Umbilical cord (tissue), 2 donors: ENCODE measurements around the gene PHLDB2. TPM values are rescaled to one million over a fixed set of nuclear protein-coding genes. Genes with fewer than 3 reads are reported as not detected.
A peak's percentile ranks its signal among the peaks of the same experiment; 100 is the strongest.

Experiments
- DNase-seq: peaks from one replicate; pipeline ENCODE4 v3.0.0-alpha.2; 2015; ENCODE audit warnings: low spot score
- total RNA-seq: library from RNA; depleted of rRNA; stranded (reverse); fragments of >200 nt; gene quantifications from one replicate; pipeline ENCODE4 v1.2.3, GENCODE V29; 2014; ENCODE audit warnings: low replicate concordance; ENCODE audit not compliant: insufficient read depth

PHLDB2 gene
- total RNA-seq, 1 donor from 2014 or later = 214 TPM

- DNase-seq = no peak
Measured at GRCh38 chr3:111882194-111882593, 23.1 kb downstream of the PHLDB2 start.

DNA sequence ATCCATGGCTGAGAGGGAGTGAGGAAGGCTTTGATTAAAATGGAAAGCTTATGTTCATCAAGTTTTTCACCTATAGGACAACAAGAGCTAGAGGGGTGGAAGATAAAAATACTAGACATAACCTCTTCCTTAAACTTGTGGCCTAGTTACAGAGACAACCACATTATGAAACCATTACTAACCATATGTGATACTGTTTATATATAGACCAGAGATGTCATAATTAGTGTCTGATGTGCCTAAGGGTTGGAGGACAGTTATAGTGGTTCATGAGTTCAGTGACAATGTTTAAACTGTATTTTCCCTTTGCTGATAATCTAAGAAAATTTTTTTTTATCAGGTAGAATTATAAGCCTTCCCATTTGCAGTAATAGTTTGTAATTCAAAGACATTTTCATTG lies 23.7 kb downstream of the PHLDB2 start:
- DNase-seq = no peak

- no peak for DNase-seq
Measured at GRCh38 chr3:111884411-111885018, 25.4 kb downstream of the PHLDB2 start.

DNA sequence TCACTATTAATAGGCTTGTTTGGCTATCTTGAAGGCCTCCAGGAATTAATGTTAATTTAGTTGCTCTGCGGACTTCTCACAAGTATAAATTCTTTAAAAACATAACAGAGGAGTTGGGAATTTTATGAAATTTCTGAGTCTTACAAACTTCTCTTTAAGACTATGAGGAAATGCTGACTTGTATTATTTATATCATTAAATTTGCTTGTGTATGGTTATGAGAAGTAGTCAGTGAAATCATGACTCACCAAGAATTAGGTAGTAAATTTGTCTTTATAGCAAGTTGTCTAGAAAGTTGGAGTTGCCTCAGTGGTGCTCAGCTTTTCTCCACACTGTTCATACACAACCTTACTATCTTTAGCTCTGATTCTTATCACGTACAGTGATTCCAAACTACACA lies 26.5 kb downstream of the PHLDB2 start:
- DNase-seq = no peak

DNA sequence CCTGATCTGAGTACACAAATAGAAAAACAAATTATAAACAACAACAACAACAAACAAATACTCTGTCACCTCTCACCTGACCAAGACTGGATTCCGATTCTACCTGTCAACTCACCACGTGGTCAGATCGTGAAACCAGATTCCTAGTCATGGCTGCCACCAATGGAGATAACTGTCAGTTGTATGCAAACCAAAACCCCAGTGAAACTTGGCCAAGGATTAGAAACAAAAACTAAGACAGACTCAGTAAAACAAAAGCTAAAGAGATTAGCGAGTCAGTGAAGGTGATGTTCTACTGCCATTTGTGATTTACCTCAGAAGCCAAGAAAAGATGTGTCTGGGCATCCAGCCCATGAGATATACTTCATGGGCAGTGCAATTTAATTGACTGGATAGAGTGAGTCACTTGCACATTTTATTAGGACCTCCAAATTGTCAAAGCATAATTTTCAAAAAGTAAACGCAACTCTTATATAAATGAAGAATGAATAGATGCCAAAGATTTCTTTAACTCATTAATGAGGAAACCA lies 31.1 kb downstream of the PHLDB2 start:
- no peak for DNase-seq

DNA sequence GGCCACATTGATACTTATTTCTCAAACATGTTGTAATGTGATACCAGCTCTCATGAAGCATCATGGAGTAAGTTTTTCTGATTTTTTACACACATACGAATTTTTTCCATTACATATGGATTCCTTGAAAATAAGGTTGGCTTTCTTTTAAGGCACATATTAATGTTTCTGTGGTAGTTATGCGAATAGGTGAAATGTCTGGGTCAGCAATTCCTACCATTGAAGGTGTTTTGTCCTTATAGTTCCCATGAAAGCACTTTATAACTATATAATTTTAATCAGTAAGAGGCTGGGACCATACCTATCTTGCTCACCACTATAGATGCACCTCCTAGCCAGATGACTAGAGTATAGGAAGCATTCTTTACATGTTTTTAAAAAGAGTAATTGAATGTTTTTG lies 33.0 kb downstream of the PHLDB2 start:
- no peak for DNase-seq

- DNase-seq = peak; percentile 21
Measured at GRCh38 chr3:111895071-111895470, 36.0 kb downstream of the PHLDB2 start.

DNA sequence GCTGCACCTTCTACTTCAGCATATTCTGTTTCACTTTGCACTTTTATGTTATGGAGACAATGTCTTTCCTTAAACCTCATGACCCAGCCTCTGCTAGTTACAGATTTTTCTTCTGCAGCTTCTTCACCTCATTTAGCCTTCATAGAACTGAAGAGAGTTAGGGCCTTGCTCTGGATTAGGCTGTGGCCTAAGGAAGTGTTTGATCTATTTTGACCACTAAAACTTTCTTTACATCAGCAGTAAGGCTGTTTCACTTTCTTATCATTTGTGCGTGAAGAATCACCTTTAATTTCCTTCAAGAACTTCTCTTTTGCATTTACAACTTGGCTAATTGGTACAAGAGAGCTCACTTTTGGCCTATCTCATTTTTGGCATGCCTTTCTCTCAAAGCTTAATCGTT lies 40.9 kb downstream of the PHLDB2 start:
- DNase-seq = no peak

DNA sequence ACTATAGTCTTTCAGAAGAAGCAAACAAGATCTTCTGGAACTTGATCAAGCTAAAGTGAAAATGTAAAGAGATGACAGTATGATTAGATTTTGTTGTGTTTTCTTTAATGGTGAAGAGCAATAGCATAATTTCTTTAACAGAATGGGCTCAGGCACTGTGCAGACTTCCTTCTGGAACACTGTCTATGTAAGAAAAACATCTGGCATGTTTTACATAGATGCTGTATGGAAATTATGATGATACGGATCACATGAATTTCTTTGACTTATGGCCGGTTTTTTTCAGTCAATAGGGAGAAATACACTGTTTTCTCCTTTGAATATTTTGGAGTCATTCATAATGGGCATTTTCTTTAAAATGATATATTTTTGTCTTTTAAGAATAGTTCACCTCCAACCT lies 42.6 kb downstream of the PHLDB2 start:
- peak; percentile 33 for DNase-seq

DNA sequence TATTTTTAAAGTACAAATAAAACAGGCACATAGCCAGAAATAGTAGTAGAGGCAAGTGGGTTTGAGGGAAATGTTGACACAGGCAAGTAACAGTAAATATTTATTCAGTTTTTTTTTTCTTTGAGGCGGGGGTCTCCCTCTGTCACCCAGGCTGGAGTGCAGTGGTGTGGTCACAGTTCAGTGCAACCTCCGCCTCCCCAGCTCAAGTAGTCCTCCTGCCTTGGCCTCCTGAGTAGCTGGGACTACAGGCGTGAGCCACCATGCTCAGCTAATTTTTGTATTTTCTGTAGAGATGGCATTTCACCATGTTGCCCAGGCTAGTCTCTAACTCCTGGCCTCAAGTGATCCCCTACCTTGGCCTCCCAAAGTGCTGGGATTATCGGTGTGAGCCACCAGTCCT lies 43.5 kb downstream of the PHLDB2 start:
- no peak for DNase-seq

- peak; percentile 29 for DNase-seq
Measured at GRCh38 chr3:111903067-111903511, 44.0 kb downstream of the PHLDB2 start.

DNA sequence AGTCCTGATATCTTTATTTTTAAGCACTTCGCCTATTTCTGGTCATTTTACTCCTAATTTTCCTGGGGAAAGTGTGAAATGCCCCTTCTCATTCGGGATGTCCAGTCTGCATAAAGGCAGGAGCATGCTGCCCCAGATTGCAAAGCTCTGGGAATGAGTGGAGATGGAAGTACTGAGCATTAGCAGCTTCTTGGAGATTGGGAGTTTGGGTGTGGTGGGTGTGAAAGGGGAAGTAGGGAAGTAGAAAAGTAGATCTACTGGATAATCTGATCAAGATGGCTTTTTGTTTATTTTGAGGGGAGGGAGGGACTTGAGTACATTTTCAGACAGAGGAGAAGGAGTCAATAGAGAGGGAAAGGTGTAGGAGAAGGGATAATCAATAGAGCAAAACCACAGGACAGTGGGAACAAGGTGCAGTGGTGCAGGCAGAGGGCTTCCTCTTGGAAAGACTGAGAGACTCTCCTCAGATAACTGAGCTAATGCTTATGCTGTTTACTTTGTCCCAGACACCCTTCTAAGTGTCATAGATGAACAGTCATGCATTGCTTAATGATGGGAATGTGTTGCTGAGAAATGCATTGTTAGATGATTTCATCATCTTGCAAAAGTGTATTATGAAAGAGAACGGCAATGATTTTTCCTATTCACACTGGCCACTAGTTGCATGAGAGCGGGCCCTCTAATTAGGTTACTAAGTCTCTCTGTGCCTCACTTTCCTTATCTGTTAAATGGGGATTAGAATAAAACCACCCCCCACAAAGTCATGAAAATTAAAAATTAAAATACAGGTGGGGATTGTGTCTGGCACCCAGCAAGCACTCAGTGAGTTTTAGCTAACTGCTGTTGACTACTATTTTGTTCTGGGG lies 45.5 kb downstream of the PHLDB2 start:
- DNase-seq = no peak

DNA sequence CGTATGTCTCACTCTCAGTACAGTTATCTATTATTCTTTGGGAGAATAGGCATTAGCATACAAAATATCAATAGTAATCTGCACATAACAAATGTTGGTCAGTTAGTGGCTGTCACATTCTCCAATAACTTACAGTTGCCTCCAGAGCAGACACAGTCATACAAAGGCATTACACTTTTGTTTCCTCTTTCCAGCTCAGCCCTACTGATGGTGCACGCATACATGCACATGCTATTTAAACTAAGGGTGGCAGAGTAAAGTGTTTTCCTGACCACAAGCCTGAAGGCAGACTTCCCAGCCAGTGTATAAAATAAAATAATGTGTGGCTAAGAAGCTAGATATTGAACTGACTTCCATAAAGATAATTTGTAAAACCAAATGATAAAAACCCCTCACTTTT lies 47.6 kb downstream of the PHLDB2 start:
- DNase-seq = no peak

DNA sequence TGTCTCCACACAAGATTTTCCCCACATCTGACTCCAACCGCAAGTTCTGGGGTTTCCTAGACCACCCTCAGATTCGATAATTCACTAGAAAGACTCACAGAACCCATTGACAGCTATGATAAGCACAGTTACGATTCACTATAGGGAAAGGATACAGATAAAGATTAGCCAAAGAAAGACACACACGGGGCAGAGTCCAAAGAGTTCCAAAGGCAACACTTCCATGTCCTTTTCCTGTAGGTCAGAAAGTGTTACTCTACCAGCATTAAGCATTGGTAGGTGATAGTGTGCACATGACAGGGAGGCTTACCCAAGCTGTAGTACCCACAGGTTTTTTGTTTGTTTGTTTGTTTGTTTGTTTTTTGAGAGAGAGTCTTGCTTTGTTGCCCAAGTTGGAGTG lies 48.1 kb downstream of the PHLDB2 start:
- no peak for DNase-seq

DNA sequence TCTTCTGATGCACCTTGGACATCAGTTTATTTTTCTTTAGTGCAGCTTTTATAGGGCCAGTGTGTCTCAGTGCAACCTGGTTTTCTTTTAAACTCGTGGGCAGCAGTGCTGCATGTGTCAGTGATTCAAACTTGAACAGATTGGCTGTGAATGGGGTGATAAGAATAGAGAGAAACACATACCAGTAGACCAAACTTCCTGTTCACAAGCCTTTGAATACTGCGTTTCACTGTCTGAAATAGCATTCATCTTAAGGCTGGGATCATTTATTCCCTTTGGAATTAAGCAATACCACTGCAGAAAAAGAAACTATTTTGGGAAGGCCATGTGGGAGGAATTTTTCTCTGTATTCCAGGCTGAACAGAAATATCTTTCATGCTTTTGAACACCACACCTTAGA lies 51.7 kb downstream of the PHLDB2 start:
- peak; percentile 68 for DNase-seq

DNA sequence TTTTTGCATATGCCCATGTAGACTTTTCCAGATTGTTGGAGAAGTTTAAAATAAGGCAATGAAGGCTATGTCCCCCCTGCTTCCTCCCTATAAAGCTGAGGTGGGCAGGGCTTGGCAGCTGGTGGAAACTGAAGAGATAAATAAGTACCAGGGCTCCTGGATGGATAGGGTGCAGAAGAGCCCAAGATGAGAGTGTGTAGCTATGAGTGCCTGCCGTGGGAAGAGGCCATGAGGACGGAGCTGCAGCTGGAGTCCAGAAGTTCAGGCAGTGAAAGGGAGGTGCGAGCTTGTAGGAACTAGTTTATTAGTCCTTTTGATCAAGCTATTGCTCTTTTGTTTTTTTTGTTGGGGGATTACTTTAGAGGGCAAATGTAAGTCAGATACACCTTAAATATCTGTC lies 52.4 kb downstream of the PHLDB2 start:
- no peak for DNase-seq

- no peak for DNase-seq
Measured at GRCh38 chr3:111913163-111913763, 54.2 kb downstream of the PHLDB2 start.

GRCh38 chr3:111915905-111916304 lies 56.8 kb downstream of the PHLDB2 start:
- no peak for DNase-seq

DNA sequence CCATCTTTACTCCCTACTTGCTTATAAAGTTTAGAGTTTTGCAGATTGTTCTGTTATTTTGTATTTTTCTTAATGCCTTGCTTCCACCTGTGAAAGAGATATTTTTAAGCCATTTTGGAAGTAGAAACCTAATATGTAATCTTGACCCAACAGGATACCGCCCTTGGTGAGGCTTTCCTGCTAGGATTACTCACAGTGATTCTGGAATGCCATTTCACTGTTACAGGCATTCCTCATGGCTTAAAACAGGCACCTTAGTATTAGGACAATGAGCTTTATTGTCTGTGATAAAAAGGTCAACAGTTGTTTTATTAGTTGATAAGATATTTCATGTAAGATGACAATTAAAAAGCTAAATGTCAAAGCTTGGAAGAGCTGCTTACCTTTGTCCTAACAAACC lies 58.2 kb downstream of the PHLDB2 start:
- DNase-seq = no peak

- DNase-seq = no peak
Measured at GRCh38 chr3:111919370-111920065, 60.5 kb downstream of the PHLDB2 start.

DNA sequence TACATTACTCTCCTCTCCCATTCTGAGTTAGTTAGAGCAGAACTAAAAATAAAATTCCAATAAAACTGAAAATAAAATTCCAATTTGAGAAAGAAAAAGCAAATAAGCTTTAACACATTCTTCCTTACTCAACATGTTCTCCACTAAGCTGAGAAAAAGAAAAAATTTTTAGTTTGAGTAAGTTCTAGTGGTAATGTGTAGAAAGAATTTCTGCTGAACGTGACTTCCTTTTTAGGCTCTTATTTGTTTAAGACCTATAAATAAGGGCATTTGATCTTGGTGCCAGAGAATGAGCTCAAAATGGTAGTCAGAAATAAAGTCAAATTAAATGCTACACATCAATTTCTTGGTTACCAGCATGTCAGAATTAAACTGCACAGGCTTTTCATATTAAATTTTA lies 62.1 kb downstream of the PHLDB2 start:
- DNase-seq = no peak
